H9 (cell line): ENCODE data around the gene CNKSR1. TPM values are rescaled to one million over a fixed set of nuclear protein-coding genes. Genes with fewer than 3 reads are reported as not detected.

Source experiments
- DNase-seq: peaks from one replicate; pipeline ENCODE4 v3.0.0-alpha.2; 2017
- H2AFZ ChIP-seq: one replicate; pipeline ENCODE4 v1.6.1; 2013; ENCODE audit warnings: mild to moderate bottlenecking, low read length, control low read depth, moderate library complexity
- H2AK5ac ChIP-seq: 2 replicates; pipeline ENCODE4 v1.6.1; 2013; ENCODE audit warnings: low read length, control low read depth, mixed read lengths; ENCODE audit not compliant: insufficient read length
- H2BK120ac ChIP-seq: one replicate; pipeline ENCODE4 v1.6.1; 2013; ENCODE audit warnings: low read depth, mild to moderate bottlenecking, low read length, control low read depth, inconsistent platforms; ENCODE audit not compliant: poor library complexity, severe bottlenecking
- H2BK12ac ChIP-seq: 2 replicates; pipeline ENCODE4 v1.6.1; 2013; ENCODE audit warnings: low read length, control low read depth, mixed read lengths, low read depth; ENCODE audit not compliant: insufficient read length
- H2BK15ac ChIP-seq: 2 replicates; pipeline ENCODE4 v1.6.1; 2013; ENCODE audit warnings: low read depth, low read length, control low read depth
- H2BK20ac ChIP-seq: one replicate; pipeline ENCODE4 v1.6.1; 2013; ENCODE audit warnings: low read depth, mild to moderate bottlenecking, low read length, control low read depth, inconsistent platforms; ENCODE audit not compliant: poor library complexity, severe bottlenecking
- H2BK5ac ChIP-seq: 2 replicates; pipeline ENCODE4 v1.6.1; 2013; ENCODE audit warnings: low read length, control low read depth, mixed read lengths; ENCODE audit not compliant: insufficient read length
- H3K14ac ChIP-seq: 2 replicates; pipeline ENCODE4 v1.6.1; 2013; ENCODE audit warnings: low read length, control low read depth; ENCODE audit not compliant: insufficient read depth
- H3K18ac ChIP-seq: 2 replicates; pipeline ENCODE4 v1.6.1; 2013; ENCODE audit warnings: low read depth, mild to moderate bottlenecking, mixed read lengths, low read length, control low read depth; ENCODE audit not compliant: insufficient read length
- H3K23ac ChIP-seq: 2 replicates; pipeline ENCODE4 v1.6.1; 2013; ENCODE audit warnings: low read length, control low read depth, mixed read lengths, low read depth; ENCODE audit not compliant: insufficient read length
- H3K23me2 ChIP-seq: 2 replicates; pipeline ENCODE4 v1.6.1; 2013; ENCODE audit warnings: low read depth, mild to moderate bottlenecking, mixed read lengths, low read length, control low read depth; ENCODE audit not compliant: insufficient read length, poor library complexity, severe bottlenecking
- H3K27ac ChIP-seq: 2 replicates; pipeline ENCODE4 v1.5.1; 2013; ENCODE audit warnings: low read length, control low read depth, mixed read lengths, low read depth; ENCODE audit not compliant: insufficient read length
- H3K27me3 ChIP-seq: 2 replicates; pipeline ENCODE4 v1.6.1; 2013; ENCODE audit warnings: low read length, control low read depth, inconsistent platforms; ENCODE audit not compliant: insufficient read depth
- H3K4ac ChIP-seq: 2 replicates; pipeline ENCODE4 v1.6.1; 2013; ENCODE audit warnings: low read depth, mild to moderate bottlenecking, control low read depth, inconsistent platforms, low read length, moderate library complexity
- H3K4me1 ChIP-seq: 2 replicates; pipeline ENCODE4 v1.6.1; 2013; ENCODE audit warnings: low read length, control low read depth, inconsistent platforms; ENCODE audit not compliant: insufficient read depth
- H3K4me2 ChIP-seq: 2 replicates; pipeline ENCODE4 v1.6.1; 2013; ENCODE audit warnings: low read length, control low read depth, mixed read lengths; ENCODE audit not compliant: insufficient read length, insufficient read depth
- H3K56ac ChIP-seq: 2 replicates; pipeline ENCODE4 v1.6.1; 2013; ENCODE audit warnings: low read depth, mild to moderate bottlenecking, mixed read lengths, low read length, control low read depth; ENCODE audit not compliant: insufficient read length
- H3K79me1 ChIP-seq: 2 replicates; pipeline ENCODE4 v1.6.1; 2013; ENCODE audit warnings: low read depth, mild to moderate bottlenecking, moderate library complexity, low read length, control low read depth, inconsistent platforms; ENCODE audit not compliant: insufficient read depth, poor library complexity, severe bottlenecking
- H3K79me2 ChIP-seq: 2 replicates; pipeline ENCODE4 v1.6.1; 2013; ENCODE audit warnings: low read length, control low read depth, inconsistent platforms; ENCODE audit not compliant: insufficient read depth
- H3K9ac ChIP-seq: 2 replicates; pipeline ENCODE4 v1.6.1; 2013; ENCODE audit warnings: low read length, control low read depth, mixed read lengths; ENCODE audit not compliant: insufficient read length; ENCODE audit errors: extremely low read depth
- H3K9me3 ChIP-seq: one replicate; pipeline ENCODE4 v1.6.1; 2013; ENCODE audit warnings: low read depth, low read length, inconsistent platforms; ENCODE audit not compliant: control insufficient read depth
- H3T11ph ChIP-seq: one replicate; pipeline ENCODE4 v1.6.1; 2013; ENCODE audit warnings: mild to moderate bottlenecking, low read length, control low read depth, inconsistent platforms
- H4K20me1 ChIP-seq: one replicate; pipeline ENCODE4 v1.6.1; 2013; ENCODE audit not compliant: control insufficient read depth, insufficient read length, insufficient read depth
- H4K5ac ChIP-seq: 2 replicates; pipeline ENCODE4 v1.6.1; 2013; ENCODE audit warnings: low read depth, mild to moderate bottlenecking, mixed read lengths, low read length, control low read depth; ENCODE audit not compliant: insufficient read length
- H4K8ac ChIP-seq: replicated peaks from 2 replicates; pipeline ENCODE4 v1.6.1; 2013; ENCODE audit warnings: low read length, control low read depth, mixed read lengths, low read depth; ENCODE audit not compliant: insufficient read length
- H4K91ac ChIP-seq: 2 replicates; pipeline ENCODE4 v1.6.1; 2013; ENCODE audit warnings: low read depth, mild to moderate bottlenecking, moderate library complexity, mixed read lengths, low read length, control low read depth; ENCODE audit not compliant: insufficient read length
- H3K27ac Mint-ChIP-seq, 3 experiments: 2 replicates in 2 of 3; 3 replicates in 1 of 3; pipeline ENCODE4 v1.8.0; 2020 to 2021; ENCODE audit warnings: mixed read lengths in 3 of 3, mild to moderate bottlenecking in 1 of 3, moderate library complexity in 1 of 3
- H3K27me3 Mint-ChIP-seq: 2 replicates; pipeline ENCODE4 v1.8.0; 2021; ENCODE audit warnings: low read depth, mild to moderate bottlenecking, moderate library complexity, mixed read lengths
- H3K36me3 Mint-ChIP-seq, 3 experiments: 2 replicates in 2 of 3; 3 replicates in 1 of 3; pipeline ENCODE4 v1.8.0; 2020 to 2021; ENCODE audit warnings: low read depth in 3 of 3, mixed read lengths in 3 of 3; ENCODE audit not compliant: insufficient read depth in 1 of 3
- H3K4me1 Mint-ChIP-seq, 2 experiments: 2 replicates each; pipeline ENCODE4 v1.8.0; 2020; ENCODE audit warnings: mixed read lengths in 2 of 2
- H3K4me3 Mint-ChIP-seq, 2 experiments: 2 replicates in 1 of 2; 3 replicates in 1 of 2; pipeline ENCODE4 v1.8.0; 2020 to 2021; ENCODE audit warnings: mild to moderate bottlenecking in 2 of 2, mixed read lengths in 2 of 2, moderate library complexity in 1 of 2
- H3K9me3 Mint-ChIP-seq, 2 experiments: 2 replicates in 1 of 2; 3 replicates in 1 of 2; pipeline ENCODE4 v1.8.0; 2020; ENCODE audit warnings: mild to moderate bottlenecking in 2 of 2, mixed read lengths in 2 of 2, moderate library complexity in 1 of 2
- WGBS: extraction: QIAGEN DNeasy Blood & Tissue Kit; methylation state at CpG from one replicate; pipeline ENCODE4 v1.1.7; 2013; ENCODE audit warnings: missing lambda C conversion rate, low lambda C conversion rate, mixed read lengths; ENCODE audit not compliant: insufficient read length; ENCODE audit errors: extremely low coverage; 5-methylcytosine and 5-hydroxymethylcytosine counted together
- total RNA-seq: library from RNA; stranded (reverse); gene quantifications from 2 replicates; pipeline ENCODE4 v1.2.1, GENCODE V29; 2021
- TF ChIP-seq, protein P1 (sequence below): fragments of 200-600 bp; sonication (generic); conservative IDR thresholded peaks from 3 replicates; pipeline ENCODE4 v1.8.0; 2021; ENCODE audit warnings: antibody characterized with exemption, mild to moderate bottlenecking

The CNKSR1 gene
- total RNA-seq, 1 experiment from 2014 or later: 26.3 TPM

DNA sequence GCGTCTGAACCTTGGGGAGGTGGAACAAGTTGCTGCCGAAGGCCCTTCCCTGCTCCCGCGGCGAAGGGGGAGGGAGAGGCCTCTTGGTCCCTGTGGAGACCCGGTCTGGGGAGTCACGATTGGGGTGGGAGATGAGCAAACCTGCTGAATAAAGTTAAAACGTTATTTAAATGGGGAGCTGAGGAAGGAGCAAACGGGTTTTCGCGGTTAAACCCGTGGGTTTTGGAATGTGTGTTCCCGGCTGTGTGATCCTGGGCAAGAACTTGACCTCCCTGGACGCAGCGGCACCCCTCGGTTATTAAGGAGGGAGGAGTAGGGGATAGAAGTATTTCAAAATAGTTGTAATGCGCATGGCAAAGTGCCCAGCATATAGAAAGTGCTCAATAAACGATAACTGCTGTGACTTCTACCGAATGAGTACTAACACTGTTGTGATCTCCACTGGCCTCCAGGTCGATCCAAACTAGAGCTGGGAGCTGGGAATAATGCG is 15.0 kb upstream of the CNKSR1 start:
- H3K79me1 ChIP-seq: no peaks in the 10 kb centered on the region
- Mint-ChIP-seq H3K9me3 (peaks cover 0 to 4% of the 10 kb centered on the region in 2 experiments; a peak in 1 of 5 replicates), H3K27me3 (peaks cover 89% of the 10 kb centered on the region), H3K4me3 (peak overlapping the region; percentile 51 to 80), H3K36me3 (no peaks in the 10 kb centered on the region), H3K4me1 (peaks cover 41 to 58% of the 10 kb centered on the region in 2 experiments), H3K27ac (no peak overlapping the region; a peak in 1 of 7 replicates)
- no peak overlapping the region for H3T11ph ChIP-seq
- H3K27me3 ChIP-seq: peaks cover 29% of the 10 kb centered on the region; the same call in 1 of the 2 replicates
- H3K23me2 ChIP-seq: peaks cover 19% of the 10 kb centered on the region
- no peak overlapping the region for H3K23ac ChIP-seq
- DNase-seq: no peak
- H2BK20ac ChIP-seq: no peak overlapping the region
- no peak overlapping the region for H3K9ac ChIP-seq
- no peaks in the 10 kb centered on the region for H3K79me2 ChIP-seq
- no peak overlapping the region for H3K56ac ChIP-seq
- H3K18ac ChIP-seq: no peak overlapping the region
- H3K4me1 ChIP-seq: peaks cover 9% of the 10 kb centered on the region; the same call in 1 of the 2 replicates
- H3K4me2 ChIP-seq: peak overlapping the region; percentile 46
- no peak overlapping the region for H2AK5ac ChIP-seq
- H3K27ac ChIP-seq: no peak overlapping the region
- no peak overlapping the region for H2BK5ac ChIP-seq
- H4K20me1 ChIP-seq: no peaks in the 10 kb centered on the region
- TF ChIP-seq, protein P1, sequence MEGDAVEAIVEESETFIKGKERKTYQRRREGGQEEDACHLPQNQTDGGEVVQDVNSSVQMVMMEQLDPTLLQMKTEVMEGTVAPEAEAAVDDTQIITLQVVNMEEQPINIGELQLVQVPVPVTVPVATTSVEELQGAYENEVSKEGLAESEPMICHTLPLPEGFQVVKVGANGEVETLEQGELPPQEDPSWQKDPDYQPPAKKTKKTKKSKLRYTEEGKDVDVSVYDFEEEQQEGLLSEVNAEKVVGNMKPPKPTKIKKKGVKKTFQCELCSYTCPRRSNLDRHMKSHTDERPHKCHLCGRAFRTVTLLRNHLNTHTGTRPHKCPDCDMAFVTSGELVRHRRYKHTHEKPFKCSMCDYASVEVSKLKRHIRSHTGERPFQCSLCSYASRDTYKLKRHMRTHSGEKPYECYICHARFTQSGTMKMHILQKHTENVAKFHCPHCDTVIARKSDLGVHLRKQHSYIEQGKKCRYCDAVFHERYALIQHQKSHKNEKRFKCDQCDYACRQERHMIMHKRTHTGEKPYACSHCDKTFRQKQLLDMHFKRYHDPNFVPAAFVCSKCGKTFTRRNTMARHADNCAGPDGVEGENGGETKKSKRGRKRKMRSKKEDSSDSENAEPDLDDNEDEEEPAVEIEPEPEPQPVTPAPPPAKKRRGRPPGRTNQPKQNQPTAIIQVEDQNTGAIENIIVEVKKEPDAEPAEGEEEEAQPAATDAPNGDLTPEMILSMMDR: no peak
- no peak overlapping the region for H2BK120ac ChIP-seq
- no peak overlapping the region for H2BK15ac ChIP-seq
- H2AFZ ChIP-seq: no peak overlapping the region
- H4K5ac ChIP-seq: no peak overlapping the region
- no CpG with 5 or more reads among the region's 21 CpGs for WGBS
- no peak overlapping the region for H3K14ac ChIP-seq
- no peak overlapping the region for H4K8ac ChIP-seq
- no peak overlapping the region for H4K91ac ChIP-seq
- no peaks in the 10 kb centered on the region for H3K9me3 ChIP-seq
- no peak overlapping the region for H3K4ac ChIP-seq
- no peak overlapping the region for H2BK12ac ChIP-seq
